ENCODE measurements around the gene STK17B. TPM values are rescaled to one million over a fixed set of nuclear protein-coding genes. Genes with fewer than 3 reads are reported as not detected.

The STK17B gene
- total RNA-seq, 1 donor from 2014 or later = 42.6 TPM

DNA sequence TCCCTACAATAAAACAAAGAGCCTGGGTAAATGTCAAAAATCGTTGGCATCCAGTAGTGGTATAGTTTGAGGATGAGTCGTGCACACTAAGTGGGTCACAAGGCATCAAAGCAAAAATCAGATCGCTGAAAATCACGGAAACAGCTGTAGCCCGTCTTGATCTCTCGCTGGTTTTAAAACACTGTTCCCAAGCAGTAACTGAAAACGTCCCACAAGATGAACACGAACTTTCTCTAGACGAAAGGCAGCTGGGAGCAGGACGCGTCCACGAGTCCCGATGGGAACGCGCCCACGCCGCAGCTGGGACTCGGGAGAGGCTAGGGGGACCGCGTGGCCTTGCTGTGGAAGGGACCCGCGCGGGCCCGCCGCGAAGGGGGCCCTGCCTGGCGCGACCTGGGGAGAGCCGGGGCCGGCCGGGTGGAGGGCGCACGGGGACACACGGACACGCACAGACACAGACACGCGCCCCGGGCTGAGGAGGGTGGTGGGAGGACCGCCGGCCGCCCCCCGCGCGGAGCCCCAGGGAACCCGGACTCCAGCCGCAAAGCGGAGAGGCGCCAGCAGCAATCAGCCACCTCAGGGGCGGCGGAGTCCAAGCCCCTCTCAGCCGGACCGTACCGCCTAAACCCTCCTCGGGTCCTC, 651 bp downstream of the STK17B start:
- Histone ChIP-seq H3K4me3 (ENCODE audit: insufficient read depth, low read depth, low read length) (peak overlapping the region; percentile 95), H3K9ac (ENCODE audit: low read length) (peak overlapping the region; percentile 95), H3K27me3 (ENCODE audit: insufficient read depth, low read length) (peaks cover 7% of the 10 kb centered on the region), H3K79me2 (ENCODE audit: insufficient read depth, low read length) (peaks cover 55% of the 10 kb centered on the region), H2AFZ (ENCODE audit: low read depth, low read length) (peak overlapping the region; percentile 75), H3K4me2 (ENCODE audit: low read length) (peak overlapping the region; percentile 86), H3K36me3 (ENCODE audit: insufficient read depth, low read length) (no peaks in the 10 kb centered on the region), H3K4me1 (ENCODE audit: insufficient read depth, low read length) (peaks cover 29% of the 10 kb centered on the region), H4K20me1 (ENCODE audit: insufficient read depth, low read length) (no peaks in the 10 kb centered on the region), H3K9me3 (ENCODE audit: insufficient read depth, low read depth, low read length) (no peaks in the 10 kb centered on the region), H3K27ac (ENCODE audit: low read depth, low read length) (peak overlapping the region; percentile 89)
- Mint-ChIP-seq H3K27ac (ENCODE audit: unreplicated experiment) (peak overlapping the region; percentile 92), H3K4me3 (ENCODE audit: unreplicated experiment) (peak overlapping the region; percentile 99), H3K36me3 (ENCODE audit: low read depth, unreplicated experiment) (peaks cover 4% of the 10 kb centered on the region), H3K27me3 (ENCODE audit: low read depth, unreplicated experiment) (peaks cover 9% of the 10 kb centered on the region), H3K4me1 (ENCODE audit: low read depth, unreplicated experiment) (peaks cover 17% of the 10 kb centered on the region), H3K9me3 (ENCODE audit: unreplicated experiment) (no peaks in the 10 kb centered on the region)
- DNase-seq (ENCODE audit: low read depth) = peak; percentile 46
- TF ChIP-seq, protein P1, sequence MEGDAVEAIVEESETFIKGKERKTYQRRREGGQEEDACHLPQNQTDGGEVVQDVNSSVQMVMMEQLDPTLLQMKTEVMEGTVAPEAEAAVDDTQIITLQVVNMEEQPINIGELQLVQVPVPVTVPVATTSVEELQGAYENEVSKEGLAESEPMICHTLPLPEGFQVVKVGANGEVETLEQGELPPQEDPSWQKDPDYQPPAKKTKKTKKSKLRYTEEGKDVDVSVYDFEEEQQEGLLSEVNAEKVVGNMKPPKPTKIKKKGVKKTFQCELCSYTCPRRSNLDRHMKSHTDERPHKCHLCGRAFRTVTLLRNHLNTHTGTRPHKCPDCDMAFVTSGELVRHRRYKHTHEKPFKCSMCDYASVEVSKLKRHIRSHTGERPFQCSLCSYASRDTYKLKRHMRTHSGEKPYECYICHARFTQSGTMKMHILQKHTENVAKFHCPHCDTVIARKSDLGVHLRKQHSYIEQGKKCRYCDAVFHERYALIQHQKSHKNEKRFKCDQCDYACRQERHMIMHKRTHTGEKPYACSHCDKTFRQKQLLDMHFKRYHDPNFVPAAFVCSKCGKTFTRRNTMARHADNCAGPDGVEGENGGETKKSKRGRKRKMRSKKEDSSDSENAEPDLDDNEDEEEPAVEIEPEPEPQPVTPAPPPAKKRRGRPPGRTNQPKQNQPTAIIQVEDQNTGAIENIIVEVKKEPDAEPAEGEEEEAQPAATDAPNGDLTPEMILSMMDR (IDR thresholded peaks at IDR 0.05; ENCODE audit: insufficient read depth, low read depth, low read length) = no peak
- no peak for TF ChIP-seq EZH2 (IDR thresholded peaks at IDR 0.05; ENCODE audit: insufficient read depth, low read length)
- no peak for FAIRE-seq

- Mint-ChIP-seq H3K36me3 (ENCODE audit: low read depth, unreplicated experiment) (peaks cover 4% of the 10 kb centered on the region), H3K9me3 (ENCODE audit: unreplicated experiment) (no peaks in the 10 kb centered on the region), H3K4me3 (ENCODE audit: unreplicated experiment) (peak overlapping the region; percentile 99), H3K27me3 (ENCODE audit: low read depth, unreplicated experiment) (peaks cover 9% of the 10 kb centered on the region), H3K27ac (ENCODE audit: unreplicated experiment) (peak overlapping the region; percentile 92), H3K4me1 (ENCODE audit: low read depth, unreplicated experiment) (peaks cover 21% of the 10 kb centered on the region)
- peak overlapping the region; percentile 86 for H3K4me2 ChIP-seq (ENCODE audit: low read length)
- TF ChIP-seq, protein P1 (IDR thresholded peaks at IDR 0.05; ENCODE audit: insufficient read depth, low read depth, low read length) = no peak
- TF ChIP-seq EZH2 (IDR thresholded peaks at IDR 0.05; ENCODE audit: insufficient read depth, low read length) = no peak
- peaks cover 34% of the 10 kb centered on the region for H3K4me1 ChIP-seq (ENCODE audit: insufficient read depth, low read length)
- H4K20me1 ChIP-seq (ENCODE audit: insufficient read depth, low read length) = no peaks in the 10 kb centered on the region
- H3K79me2 ChIP-seq (ENCODE audit: insufficient read depth, low read length) = peaks cover 60% of the 10 kb centered on the region
- peak; percentile 64 for DNase-seq (ENCODE audit: low read depth)
- peak overlapping the region; percentile 95 for H3K9ac ChIP-seq (ENCODE audit: low read length)
- peak overlapping the region; percentile 75 for H2AFZ ChIP-seq (ENCODE audit: low read depth, low read length)
- peak overlapping the region; percentile 95 for H3K4me3 ChIP-seq (ENCODE audit: insufficient read depth, low read depth, low read length)
- FAIRE-seq = no peak
- H3K9me3 ChIP-seq (ENCODE audit: insufficient read depth, low read depth, low read length) = no peaks in the 10 kb centered on the region
- H3K27me3 ChIP-seq (ENCODE audit: insufficient read depth, low read length) = peaks cover 7% of the 10 kb centered on the region
- H3K27ac ChIP-seq (ENCODE audit: low read depth, low read length) = peak overlapping the region; percentile 89
- no peaks in the 10 kb centered on the region for H3K36me3 ChIP-seq (ENCODE audit: insufficient read depth, low read length)
Observed at GRCh38 chr2:196170213-196170605, 1.2 kb downstream of the STK17B start.

GRCh38 chr2:196169516-196169915, 1.9 kb downstream of the STK17B start:
- FAIRE-seq = no peak

More at GRCh38 chr2:196169516-196169915, 1.9 kb downstream of the STK17B start:
- peak overlapping the region; percentile 86 for H3K4me2 ChIP-seq (ENCODE audit: low read length)
- peak overlapping the region; percentile 95 for H3K4me3 ChIP-seq (ENCODE audit: insufficient read depth, low read depth, low read length)
- Mint-ChIP-seq H3K4me1 (ENCODE audit: low read depth, unreplicated experiment) (peaks cover 27% of the 10 kb centered on the region), H3K9me3 (ENCODE audit: unreplicated experiment) (no peaks in the 10 kb centered on the region), H3K4me3 (ENCODE audit: unreplicated experiment) (peak overlapping the region; percentile 99), H3K36me3 (ENCODE audit: low read depth, unreplicated experiment) (peaks cover 4% of the 10 kb centered on the region), H3K27ac (ENCODE audit: unreplicated experiment) (peak overlapping the region; percentile 41), H3K27me3 (ENCODE audit: low read depth, unreplicated experiment) (peaks cover 8% of the 10 kb centered on the region)
- H3K27me3 ChIP-seq (ENCODE audit: insufficient read depth, low read length) = peaks cover 7% of the 10 kb centered on the region
- H2AFZ ChIP-seq (ENCODE audit: low read depth, low read length) = no peak overlapping the region
- H4K20me1 ChIP-seq (ENCODE audit: insufficient read depth, low read length) = no peaks in the 10 kb centered on the region
- H3K9me3 ChIP-seq (ENCODE audit: insufficient read depth, low read depth, low read length) = no peaks in the 10 kb centered on the region
- H3K27ac ChIP-seq (ENCODE audit: low read depth, low read length) = peak overlapping the region; percentile 89
- no peaks in the 10 kb centered on the region for H3K36me3 ChIP-seq (ENCODE audit: insufficient read depth, low read length)
- H3K4me1 ChIP-seq (ENCODE audit: insufficient read depth, low read length) = peaks cover 34% of the 10 kb centered on the region
- peak; percentile 9 for DNase-seq (ENCODE audit: low read depth)
- TF ChIP-seq, protein P1 (IDR thresholded peaks at IDR 0.05; ENCODE audit: insufficient read depth, low read depth, low read length) = no peak
- TF ChIP-seq EZH2 (IDR thresholded peaks at IDR 0.05; ENCODE audit: insufficient read depth, low read length) = no peak
- H3K9ac ChIP-seq (ENCODE audit: low read length) = peak overlapping the region; percentile 95
- peaks cover 67% of the 10 kb centered on the region for H3K79me2 ChIP-seq (ENCODE audit: insufficient read depth, low read length)
